Esophagus squamous epithelium (tissue), 5 donors: Measurements from ENCODE around the gene MAN1C1. TPM values are rescaled to one million over a fixed set of nuclear protein-coding genes. Genes with fewer than 3 reads are reported as not detected.

Experiments used
- DNase-seq: peaks from one replicate; lab custom pipeline; 2025; lab: John Stamatoyannopoulos, UW
- H3K27ac ChIP-seq, 4 donors: fragments of 200-600 bp; sonication (generic); one replicate each; pipeline ENCODE4 v1.5.1; 2016 to 2019; ENCODE audit warnings: mild to moderate bottlenecking in 1 of 4
- H3K27me3 ChIP-seq, 4 donors: fragments of 200-600 bp; sonication (generic); 1 replicate in 3 of 4; 2 replicates in 1 of 4; pipeline versions ENCODE4 v1.5.1 to v1.6.0; 2017 to 2021; ENCODE audit warnings: antibody characterized with exemption in 1 of 4
- H3K36me3 ChIP-seq, 3 donors: fragments of 200-600 bp; sonication (generic); one replicate each; pipeline ENCODE4 v1.5.1; 2016 to 2019
- H3K4me1 ChIP-seq, 3 donors: fragments of 200-600 bp; sonication (generic); one replicate each; pipeline ENCODE4 v1.5.1; 2017 to 2019
- H3K4me3 ChIP-seq, 4 donors: fragments of 200-600 bp; sonication (generic); 1 replicate in 3 of 4; 2 replicates in 1 of 4; pipeline ENCODE4 v1.5.1; 2016 to 2019; ENCODE audit warnings: mild to moderate bottlenecking in 2 of 4, moderate library complexity in 1 of 4
- H3K9me3 ChIP-seq, 3 donors: fragments of 200-600 bp; sonication (generic); one replicate each; pipeline ENCODE4 v1.5.1; 2016 to 2019
- POLR2A ChIP-seq, 4 donors: fragments of 450-650 bp; IDR thresholded peaks; one replicate each; pipeline ENCODE4 v1.6.1; 2017; ENCODE audit warnings: antibody characterized with exemption in 4 of 4, mild to moderate bottlenecking in 4 of 4, moderate library complexity in 3 of 4
- WGBS, 2 donors: methylation state at CpG; one replicate each; pipeline ENCODE4 v1.1.5; 2018; 5-methylcytosine and 5-hydroxymethylcytosine counted together
- intact Hi-C: fragments of 100-400 bp; cut with DNase I; formaldehyde crosslinking; loops from one replicate; pipeline ENCODE4 v1.15.0; 2022
- total RNA-seq, 4 donors: library from RNA; depleted of rRNA; stranded (reverse); fragments of >200 nt; gene quantifications; one replicate each; pipeline ENCODE4 v1.1.0, GENCODE V29; 2016
- TF ChIP-seq, protein P1 (sequence below), 6 experiments: fragments of 450-650 bp in 4 of 6; fragments of 200-600 bp in 2 of 6; sonication (generic) in 2 of 6; IDR thresholded peaks; one replicate each; pipeline ENCODE4 v1.5.1; 2016 to 2019; ENCODE audit warnings: antibody characterized with exemption in 6 of 6, mild to moderate bottlenecking in 4 of 6, moderate library complexity in 4 of 6
- donor health status: DM: yes; HTN: yes; CAD: no.

MAN1C1 gene
- total RNA-seq, 4 donors from 2014 or later, result 0.91 to 7.4 (median 3.8) TPM

DNA sequence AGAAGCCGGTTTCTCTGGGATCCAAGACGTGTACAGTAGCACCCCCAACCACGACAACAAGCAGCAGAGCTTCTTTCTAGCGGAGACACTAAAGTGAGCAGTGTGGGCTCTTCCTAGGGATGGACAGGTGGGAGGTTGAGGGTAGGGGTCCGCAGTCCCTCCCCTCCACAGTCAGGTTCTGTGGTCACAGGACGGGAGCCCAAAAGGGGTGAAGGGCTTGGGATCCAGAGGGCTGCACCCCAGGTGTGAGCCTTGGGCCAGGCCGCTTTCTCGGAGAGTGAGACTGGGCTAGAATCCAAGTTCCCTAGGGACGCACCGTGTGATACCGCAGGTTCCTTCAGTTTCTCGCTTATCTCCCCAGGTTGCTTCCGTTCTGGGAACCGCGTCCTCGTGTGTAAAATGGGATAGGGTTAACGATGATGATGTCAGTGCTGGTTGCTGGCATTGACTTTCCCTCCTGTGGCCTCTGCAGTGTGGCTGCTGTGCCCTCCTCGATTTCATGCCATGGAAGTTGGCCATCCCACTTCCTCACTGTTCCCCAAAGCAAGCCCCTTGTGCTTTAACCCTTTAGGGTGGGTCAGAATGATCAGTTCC lies 166.1 kb downstream of the MAN1C1 start:
- intact Hi-C loops, result no loop called here
- Histone ChIP-seq H3K4me1 (peaks cover 5 to 38% (median 16%) of the 10 kb centered on the region in 3 donors), H3K27me3 (no peaks in the 10 kb centered on the region), H3K36me3 (peaks cover 0 to 17% (median 0%) of the 10 kb centered on the region in 3 donors), H3K9me3 (no peaks in the 10 kb centered on the region), H3K27ac (no peak overlapping the region), H3K4me3 (no peak overlapping the region)
- TF ChIP-seq, protein P1, sequence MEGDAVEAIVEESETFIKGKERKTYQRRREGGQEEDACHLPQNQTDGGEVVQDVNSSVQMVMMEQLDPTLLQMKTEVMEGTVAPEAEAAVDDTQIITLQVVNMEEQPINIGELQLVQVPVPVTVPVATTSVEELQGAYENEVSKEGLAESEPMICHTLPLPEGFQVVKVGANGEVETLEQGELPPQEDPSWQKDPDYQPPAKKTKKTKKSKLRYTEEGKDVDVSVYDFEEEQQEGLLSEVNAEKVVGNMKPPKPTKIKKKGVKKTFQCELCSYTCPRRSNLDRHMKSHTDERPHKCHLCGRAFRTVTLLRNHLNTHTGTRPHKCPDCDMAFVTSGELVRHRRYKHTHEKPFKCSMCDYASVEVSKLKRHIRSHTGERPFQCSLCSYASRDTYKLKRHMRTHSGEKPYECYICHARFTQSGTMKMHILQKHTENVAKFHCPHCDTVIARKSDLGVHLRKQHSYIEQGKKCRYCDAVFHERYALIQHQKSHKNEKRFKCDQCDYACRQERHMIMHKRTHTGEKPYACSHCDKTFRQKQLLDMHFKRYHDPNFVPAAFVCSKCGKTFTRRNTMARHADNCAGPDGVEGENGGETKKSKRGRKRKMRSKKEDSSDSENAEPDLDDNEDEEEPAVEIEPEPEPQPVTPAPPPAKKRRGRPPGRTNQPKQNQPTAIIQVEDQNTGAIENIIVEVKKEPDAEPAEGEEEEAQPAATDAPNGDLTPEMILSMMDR (IDR thresholded peaks at IDR 0.05), result no peak
- TF ChIP-seq POLR2A (IDR thresholded peaks at IDR 0.05), result no peak
- no peak for DNase-seq
- 84 to 86% methylated on average over 13 to 14 of the region's 18 CpGs for WGBS, 2 donors

DNA sequence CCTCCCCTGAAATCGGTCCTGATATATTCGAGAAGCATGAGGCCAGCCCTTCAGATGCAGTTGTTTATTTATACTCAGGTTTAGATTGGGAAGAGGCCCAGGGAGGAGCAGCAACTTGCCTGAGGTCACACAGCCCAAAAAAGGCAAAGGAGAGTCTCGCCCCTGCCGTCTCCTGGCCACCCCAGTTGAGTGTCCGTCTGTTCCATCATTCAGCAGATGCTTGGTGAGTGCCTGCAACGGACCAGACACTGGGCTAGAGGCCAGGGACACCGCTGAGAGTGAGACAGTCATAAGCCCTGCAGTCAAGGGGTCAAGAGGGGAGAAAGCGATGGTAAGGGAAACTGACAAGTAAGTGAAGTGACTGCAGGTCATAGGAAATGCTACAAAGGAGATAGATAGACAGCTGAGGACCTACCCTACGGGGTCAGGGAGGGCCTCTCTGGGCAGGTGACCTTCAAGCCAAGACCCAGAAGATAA lies 168.0 kb downstream of the MAN1C1 start:
- peaks cover 2 to 38% (median 16%) of the 10 kb centered on the region in 3 donors for H3K4me1 ChIP-seq
- WGBS, 2 donors, result 57 to 79% methylated on average over 6 to 8 of the region's 9 CpGs
- H3K9me3 ChIP-seq, result no peaks in the 10 kb centered on the region

DNA sequence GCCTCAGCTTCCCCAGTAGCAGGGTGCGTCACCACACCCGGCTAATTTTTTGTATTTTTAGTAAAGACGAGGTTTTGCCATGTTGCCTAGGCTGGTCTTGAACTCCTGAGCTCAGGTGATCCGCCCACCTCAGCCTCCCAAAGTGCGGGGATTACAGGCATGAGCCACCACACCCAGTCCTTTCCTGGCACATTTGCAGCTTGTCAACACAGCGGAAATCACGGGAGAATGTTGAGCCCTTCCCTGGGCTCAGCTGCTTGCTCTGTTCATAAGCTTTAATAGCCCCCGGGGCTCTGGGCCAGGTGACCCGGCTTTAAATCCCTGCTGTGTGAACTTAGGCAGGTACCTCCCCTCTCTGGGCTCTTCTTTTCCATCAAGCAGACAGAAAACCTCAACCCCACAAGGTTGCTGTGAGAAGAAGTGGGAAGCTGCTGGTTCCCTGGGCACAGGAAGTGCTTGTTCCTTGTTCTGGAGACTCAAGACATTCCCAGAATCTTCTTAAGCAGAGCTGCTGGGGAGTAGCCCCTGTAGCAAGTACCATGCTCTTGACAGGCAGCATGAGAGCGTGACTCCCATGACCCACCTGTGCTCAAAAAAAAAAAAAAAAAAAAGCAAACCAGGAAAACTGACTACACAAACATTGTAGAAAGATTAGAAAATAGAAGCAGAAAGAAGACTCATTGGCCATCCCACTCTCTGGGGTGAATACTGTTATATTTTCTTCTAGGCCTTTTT lies 168.9 kb downstream of the MAN1C1 start:
- no peak for TF ChIP-seq POLR2A (IDR thresholded peaks at IDR 0.05)
- TF ChIP-seq, protein P1 (IDR thresholded peaks at IDR 0.05), result no peak
- 60 to 78% methylated on average over 7 of the region's 10 CpGs for WGBS, 2 donors
- H3K36me3 ChIP-seq, result peaks cover 0 to 10% (median 0%) of the 10 kb centered on the region in 3 donors
- no peaks in the 10 kb centered on the region for H3K27me3 ChIP-seq
- no peak overlapping the region for H3K4me3 ChIP-seq
- no peaks in the 10 kb centered on the region for H3K9me3 ChIP-seq
- peaks cover 0 to 34% (median 16%) of the 10 kb centered on the region in 3 donors for H3K4me1 ChIP-seq
- intact Hi-C loops, result no loop called here
- no peak for DNase-seq
- peak overlapping the region in 1 of 4 donors; percentile 17 for H3K27ac ChIP-seq

More for the DNA sequence above, 168.0 kb downstream of the MAN1C1 start:
- H3K36me3 ChIP-seq, result peaks cover 0 to 10% (median 0%) of the 10 kb centered on the region in 3 donors
- H3K4me3 ChIP-seq, result no peak overlapping the region
- no peak for DNase-seq
- no peaks in the 10 kb centered on the region for H3K27me3 ChIP-seq
- no peak overlapping the region for H3K27ac ChIP-seq
- TF ChIP-seq POLR2A (IDR thresholded peaks at IDR 0.05), result no peak
- TF ChIP-seq, protein P1 (IDR thresholded peaks at IDR 0.05), result no peak
- intact Hi-C loops, result no loop called here

DNA sequence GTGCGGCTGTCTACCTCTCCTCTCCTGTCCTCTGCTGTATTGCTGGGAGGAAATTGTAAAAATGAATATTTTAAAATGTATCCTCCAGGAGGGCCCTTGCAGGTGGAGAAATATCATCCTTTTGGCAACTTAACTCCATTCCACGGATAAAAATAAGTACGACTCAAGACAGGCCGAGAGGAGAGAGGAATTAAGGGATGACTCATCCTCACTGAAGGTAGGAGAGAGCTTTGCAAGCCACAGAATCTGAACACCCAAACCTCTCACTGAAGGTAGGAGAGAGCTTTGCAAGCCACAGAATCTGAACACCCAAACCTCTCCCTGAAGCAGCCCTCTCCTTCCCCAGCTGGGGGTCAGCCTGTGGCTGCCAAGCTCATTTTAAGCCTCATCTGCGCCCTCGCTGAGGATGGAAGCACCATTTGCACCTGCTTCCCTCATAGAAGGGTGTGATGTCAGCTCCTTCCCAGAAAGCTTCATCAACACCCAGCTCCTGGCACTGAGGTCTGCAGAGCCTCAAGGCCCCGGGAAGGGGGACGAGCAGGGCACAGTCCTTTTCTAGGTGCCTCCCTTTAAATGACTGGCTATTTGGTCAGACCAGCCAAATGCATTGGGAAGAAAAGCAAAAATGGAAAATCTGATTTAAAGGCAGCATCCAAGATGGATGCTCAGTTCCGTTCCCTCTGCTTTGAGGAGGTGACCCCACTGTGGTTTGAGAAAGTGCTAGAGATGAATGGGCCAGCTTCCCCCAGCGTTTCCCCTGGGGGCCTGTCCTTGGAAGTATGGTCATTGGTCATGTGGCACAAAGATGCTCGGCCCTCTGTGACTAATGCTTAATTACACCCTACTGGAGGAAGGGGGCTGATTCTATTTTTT lies 170.5 kb downstream of the MAN1C1 start:
- TF ChIP-seq POLR2A (IDR thresholded peaks at IDR 0.05), result no peak
- TF ChIP-seq, protein P1 (IDR thresholded peaks at IDR 0.05), result no peak
- Histone ChIP-seq H3K9me3 (no peaks in the 10 kb centered on the region), H3K27ac (no peak overlapping the region), H3K4me3 (no peak overlapping the region), H3K36me3 (peaks cover 0 to 10% (median 0%) of the 10 kb centered on the region in 3 donors), H3K27me3 (no peaks in the 10 kb centered on the region), H3K4me1 (peaks cover 0 to 29% (median 16%) of the 10 kb centered on the region in 3 donors)
- WGBS, 2 donors, result 43 to 51% methylated on average over 10 of the region's 11 CpGs
- DNase-seq, result no peak
- intact Hi-C loops, result no loop called here
